ENCODE measurements around the gene RAB3IL1.

The RAB3IL1 gene

DNA sequence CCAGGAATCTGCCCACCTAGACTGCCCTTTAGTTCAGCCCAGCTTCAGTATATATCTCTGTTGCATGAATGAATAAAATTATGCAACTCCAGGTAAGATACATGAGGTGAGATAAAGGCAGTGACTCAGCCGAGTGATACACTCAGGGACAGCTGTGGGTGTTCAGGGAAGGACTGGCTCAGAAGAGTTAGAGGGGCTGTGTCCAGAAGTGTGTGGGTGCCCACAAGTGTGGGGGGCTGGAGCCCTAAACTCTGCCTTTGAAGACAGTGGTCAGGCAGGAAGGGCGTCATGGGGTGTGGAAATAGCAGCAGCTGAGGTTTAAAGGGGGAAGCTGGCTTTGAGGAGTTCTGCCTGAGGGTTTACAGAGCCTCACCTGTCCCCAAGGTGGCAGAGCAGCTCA is 41.7 kb upstream of the RAB3IL1 start:
- no peak overlapping the region for H3K4me3 ChIP-seq (replicated peaks; ENCODE audit: low read depth, low read length)
- DNase-seq (ENCODE audit: extremely low read depth, insufficient read length) = no peak
- H3K36me3 ChIP-seq (ENCODE audit: control insufficient read depth, insufficient read depth, low read length) = peaks cover 2% of the 10 kb centered on the region
- TF ChIP-seq, protein P1, sequence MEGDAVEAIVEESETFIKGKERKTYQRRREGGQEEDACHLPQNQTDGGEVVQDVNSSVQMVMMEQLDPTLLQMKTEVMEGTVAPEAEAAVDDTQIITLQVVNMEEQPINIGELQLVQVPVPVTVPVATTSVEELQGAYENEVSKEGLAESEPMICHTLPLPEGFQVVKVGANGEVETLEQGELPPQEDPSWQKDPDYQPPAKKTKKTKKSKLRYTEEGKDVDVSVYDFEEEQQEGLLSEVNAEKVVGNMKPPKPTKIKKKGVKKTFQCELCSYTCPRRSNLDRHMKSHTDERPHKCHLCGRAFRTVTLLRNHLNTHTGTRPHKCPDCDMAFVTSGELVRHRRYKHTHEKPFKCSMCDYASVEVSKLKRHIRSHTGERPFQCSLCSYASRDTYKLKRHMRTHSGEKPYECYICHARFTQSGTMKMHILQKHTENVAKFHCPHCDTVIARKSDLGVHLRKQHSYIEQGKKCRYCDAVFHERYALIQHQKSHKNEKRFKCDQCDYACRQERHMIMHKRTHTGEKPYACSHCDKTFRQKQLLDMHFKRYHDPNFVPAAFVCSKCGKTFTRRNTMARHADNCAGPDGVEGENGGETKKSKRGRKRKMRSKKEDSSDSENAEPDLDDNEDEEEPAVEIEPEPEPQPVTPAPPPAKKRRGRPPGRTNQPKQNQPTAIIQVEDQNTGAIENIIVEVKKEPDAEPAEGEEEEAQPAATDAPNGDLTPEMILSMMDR (IDR thresholded peaks at IDR 0.05; ENCODE audit: insufficient read depth, low read length, poor library complexity, severe bottlenecking) = no peak
- no peaks in the 10 kb centered on the region for H3K27me3 ChIP-seq (replicated peaks; ENCODE audit: control insufficient read depth, insufficient read depth, low read length)

DNA sequence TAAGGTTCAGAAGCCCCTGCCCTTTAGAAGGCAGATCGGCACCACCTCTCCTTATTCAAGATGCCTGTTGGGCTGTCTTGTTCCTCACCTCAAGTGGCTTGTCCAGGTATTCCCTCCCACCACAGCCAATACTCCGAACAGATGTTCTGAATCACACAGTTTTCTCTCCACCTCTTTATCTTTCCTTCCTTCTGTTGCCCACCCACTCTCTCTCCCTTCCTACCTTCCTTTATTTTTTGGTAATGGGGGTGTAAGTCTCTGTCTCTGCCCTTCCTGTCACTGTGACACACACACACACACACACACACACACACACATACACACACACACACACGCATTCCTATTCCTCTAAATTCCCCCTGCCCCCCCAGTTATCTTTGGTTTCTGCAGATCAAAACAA is 41.2 kb upstream of the RAB3IL1 start:
- Histone ChIP-seq H3K4me3 (replicated peaks; ENCODE audit: low read depth, low read length) (no peak overlapping the region), H3K36me3 (ENCODE audit: control insufficient read depth, insufficient read depth, low read length) (no peaks in the 10 kb centered on the region; the same call in 1 of the 2 replicates), H3K27me3 (replicated peaks; ENCODE audit: control insufficient read depth, insufficient read depth, low read length) (no peaks in the 10 kb centered on the region)
- no peak for DNase-seq (ENCODE audit: extremely low read depth, insufficient read length)
- TF ChIP-seq, protein P1 (IDR thresholded peaks at IDR 0.05; ENCODE audit: insufficient read depth, low read length, poor library complexity, severe bottlenecking) = no peak

DNA sequence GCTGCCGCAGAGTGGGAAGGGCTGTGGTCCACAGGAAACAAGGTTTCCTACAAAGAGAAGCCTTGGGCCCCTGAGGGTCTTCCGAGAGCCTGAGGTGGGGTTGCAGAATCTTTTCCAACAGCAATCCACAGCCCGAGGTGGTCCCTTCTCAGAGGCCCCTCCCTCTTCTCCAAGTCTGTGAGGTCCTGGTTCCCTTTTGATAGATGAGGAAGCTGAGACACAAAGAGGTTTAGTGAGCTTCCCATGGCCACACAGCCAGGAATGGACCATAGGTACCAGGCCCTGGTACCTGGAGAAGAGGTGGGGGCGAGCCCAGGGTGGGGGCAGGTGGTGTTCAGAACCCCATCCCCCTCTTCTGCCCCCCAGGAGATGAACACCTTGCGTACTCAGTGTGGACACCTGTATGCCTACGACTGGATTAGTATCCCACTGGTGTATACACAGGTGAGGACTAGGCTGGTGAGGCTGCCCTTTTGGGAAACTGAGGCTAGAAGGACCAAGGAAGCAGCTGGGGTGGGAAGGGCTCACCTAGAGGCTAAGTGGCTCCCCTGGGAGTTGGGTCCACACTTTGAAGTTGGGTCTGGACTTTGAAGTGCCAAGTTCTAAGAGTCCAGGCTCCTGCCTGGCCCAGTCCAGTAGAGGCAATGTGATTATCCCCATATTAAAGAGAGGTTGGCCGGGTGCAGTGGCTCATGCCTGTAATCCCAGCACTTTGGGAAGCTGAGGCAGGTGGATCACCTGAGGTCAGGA is 39.8 kb upstream of the RAB3IL1 start:
- TF ChIP-seq, protein P1 (IDR thresholded peaks at IDR 0.05; ENCODE audit: insufficient read depth, low read length, poor library complexity, severe bottlenecking) = no peak
- Histone ChIP-seq H3K36me3 (ENCODE audit: control insufficient read depth, insufficient read depth, low read length) (no peaks in the 10 kb centered on the region; the same call in 1 of the 2 replicates), H3K27me3 (replicated peaks; ENCODE audit: control insufficient read depth, insufficient read depth, low read length) (no peaks in the 10 kb centered on the region), H3K4me3 (replicated peaks; ENCODE audit: low read depth, low read length) (no peak overlapping the region)
- no peak for DNase-seq (ENCODE audit: extremely low read depth, insufficient read length)

DNA sequence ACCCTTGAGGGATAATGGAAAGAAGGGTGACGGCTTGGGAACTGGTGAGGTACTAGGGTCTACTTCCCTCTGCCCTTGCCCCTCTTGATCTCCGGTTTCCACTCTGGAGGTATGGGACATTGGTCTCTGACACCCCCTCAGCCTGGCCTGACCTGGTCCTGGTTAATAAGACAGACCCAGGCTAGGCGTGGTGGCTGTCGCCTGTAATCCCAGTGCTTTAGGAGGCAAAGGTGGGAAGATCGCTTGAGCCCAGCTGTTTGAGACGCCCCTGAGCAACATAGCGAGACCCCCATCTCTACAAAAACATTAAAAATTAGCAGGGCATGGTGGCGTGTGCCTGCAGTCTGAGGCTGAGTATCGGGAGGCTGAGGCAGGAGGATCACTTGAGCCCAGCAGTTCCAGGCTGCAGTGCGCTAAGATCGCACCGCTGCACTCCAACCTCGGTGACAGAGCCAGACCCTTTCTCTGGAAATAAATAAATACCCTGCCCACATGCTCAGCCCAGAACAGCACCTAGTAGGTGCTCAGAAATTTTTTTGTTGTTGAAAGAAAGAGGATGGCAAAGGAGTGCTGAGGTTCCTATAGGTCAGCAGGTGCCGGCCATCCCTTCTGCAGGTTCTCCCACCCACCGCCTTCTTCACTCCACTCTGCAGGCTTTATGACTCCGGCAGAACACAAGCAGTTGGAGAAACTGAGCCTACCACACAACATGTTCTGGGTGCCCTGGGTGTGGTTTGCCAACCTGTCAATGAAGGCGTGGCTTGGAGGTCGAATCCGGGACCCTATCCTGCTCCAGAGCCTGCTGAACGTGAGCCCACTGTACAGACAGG is 39.0 kb upstream of the RAB3IL1 start:
- DNase-seq (ENCODE audit: extremely low read depth, insufficient read length) = no peak
- TF ChIP-seq, protein P1 (IDR thresholded peaks at IDR 0.05; ENCODE audit: insufficient read depth, low read length, poor library complexity, severe bottlenecking) = no peak
- H3K27me3 ChIP-seq (replicated peaks; ENCODE audit: control insufficient read depth, insufficient read depth, low read length) = no peaks in the 10 kb centered on the region
- no peak overlapping the region for H3K4me3 ChIP-seq (replicated peaks; ENCODE audit: low read depth, low read length)
- no peaks in the 10 kb centered on the region; the same call in 1 of the 2 replicates for H3K36me3 ChIP-seq (ENCODE audit: control insufficient read depth, insufficient read depth, low read length)

DNA sequence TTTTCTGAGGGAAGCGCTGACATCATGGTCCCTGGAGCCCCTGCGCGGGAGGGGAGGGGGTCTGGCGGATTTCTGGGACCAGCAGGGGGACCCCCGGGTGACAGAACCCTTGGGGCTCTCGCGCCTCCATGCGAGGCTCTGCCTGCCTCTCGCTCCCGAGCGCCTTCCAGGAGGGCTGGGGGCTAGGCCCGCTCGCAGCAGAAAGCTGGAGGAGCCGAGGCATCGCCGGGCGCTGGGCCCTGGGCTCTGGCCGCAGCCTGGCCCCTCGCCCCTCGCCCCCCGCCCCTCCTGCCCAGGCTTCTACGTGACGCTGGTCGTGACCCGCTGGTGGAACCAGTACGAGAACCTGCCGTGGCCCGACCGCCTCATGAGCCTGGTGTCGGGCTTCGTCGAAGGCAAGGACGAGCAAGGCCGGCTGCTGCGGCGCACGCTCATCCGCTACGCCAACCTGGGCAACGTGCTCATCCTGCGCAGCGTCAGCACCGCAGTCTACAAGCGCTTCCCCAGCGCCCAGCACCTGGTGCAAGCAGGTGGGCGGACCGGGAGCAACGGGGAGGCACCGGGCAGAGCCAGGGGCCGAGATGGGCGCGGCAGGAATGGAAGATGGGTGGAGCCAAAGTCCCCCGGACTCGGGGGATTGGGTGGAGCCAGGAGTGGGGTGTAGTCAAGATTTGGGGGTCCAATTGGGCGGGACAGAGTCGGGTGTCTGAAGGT is 38.2 kb upstream of the RAB3IL1 start:
- H3K27me3 ChIP-seq (replicated peaks; ENCODE audit: control insufficient read depth, insufficient read depth, low read length) = no peaks in the 10 kb centered on the region
- TF ChIP-seq, protein P1 (IDR thresholded peaks at IDR 0.05; ENCODE audit: insufficient read depth, low read length, poor library complexity, severe bottlenecking) = no peak
- H3K4me3 ChIP-seq (replicated peaks; ENCODE audit: low read depth, low read length) = no peak overlapping the region
- H3K36me3 ChIP-seq (ENCODE audit: control insufficient read depth, insufficient read depth, low read length) = no peaks in the 10 kb centered on the region; the same call in 1 of the 2 replicates
- DNase-seq (ENCODE audit: extremely low read depth, insufficient read length) = no peak
